GM12878 (cell line): Measurements from ENCODE around the gene PLXND1. TPM values are rescaled to one million over a fixed set of nuclear protein-coding genes. Genes with fewer than 3 reads are reported as not detected.

Source experiments
- ATAC-seq: fragments of 200-7000 bp; cut with Tn5 transposase; 3 replicates; pipeline ENCODE4 v1.9.1; 2020; ENCODE audit warnings: mild to moderate bottlenecking, moderate library complexity
- BruUV-seq: library from RNA; stranded (reverse); fragments of 400-500 nt; replicated peaks from 2 replicates; lab custom pipeline; 2021; lab: Mats Ljungman, UMichigan
- CTCF ChIA-PET: fragments of 300-600 bp; sonication (Branson Sonifier 250); formaldehyde crosslinking; extraction: SDS; loops from one replicate; lab custom pipeline; 2021; ENCODE audit warnings: inconsistent platforms; lab: Yijun Ruan, JAX
- POLR2A ChIA-PET: fragments of 350-600 bp; formaldehyde crosslinking; extraction: SDS; loops from one replicate; lab custom pipeline; 2021; ENCODE audit warnings: inconsistent platforms; lab: Charles Lee
- RAD21 ChIA-PET: fragments of 300-600 bp; sonication (Branson Sonifier 250); formaldehyde crosslinking; loops from one replicate; lab custom pipeline; 2023; ENCODE audit warnings: antibody characterized with exemption; ENCODE audit not compliant: unreplicated experiment; lab: Charles Lee
- SMC1A ChIA-PET: fragments of 300-600 bp; sonication (Branson Sonifier 250); formaldehyde crosslinking; loops from one replicate; lab custom pipeline; 2023; ENCODE audit not compliant: unreplicated experiment, uncharacterized antibody; lab: Charles Lee
- DNase-seq: peaks from one replicate; pipeline ENCODE4 v3.0.0-alpha.2; 2011; ENCODE audit warnings: low read depth, low spot score
- FAIRE-seq: peaks from 3 replicates; lab custom pipeline; 2011; peaks lifted over from hg19 to GRCh38; lab: Jason Lieb, UNC
- H2AFZ ChIP-seq: 2 replicates; pipeline ENCODE4 v1.6.0; 2011; ENCODE audit warnings: low read depth, low read length, control low read depth; ENCODE audit not compliant: control insufficient read depth
- H3K27ac ChIP-seq: 2 replicates; pipeline ENCODE4 v1.5.1; 2011; ENCODE audit warnings: control low read depth; ENCODE audit not compliant: control insufficient read depth, insufficient read depth
- H3K27me3 ChIP-seq, 2 experiments: replicated peaks in 1 of 2; 2 replicates each; pipeline versions ENCODE4 v1.6.0 to v1.6.1; 2011; ENCODE audit warnings: low read length in 1 of 2; ENCODE audit not compliant: control insufficient read depth in 2 of 2, insufficient read depth in 2 of 2
- H3K36me3 ChIP-seq, 2 experiments: 2 replicates each; pipeline ENCODE4 v1.5.1; 2011; ENCODE audit warnings: low read length in 1 of 2; ENCODE audit not compliant: control insufficient read depth in 2 of 2, insufficient read depth in 2 of 2
- H3K4me1 ChIP-seq: 2 replicates; pipeline ENCODE4 v1.6.1; 2011; ENCODE audit warnings: mild to moderate bottlenecking, low read length, moderate library complexity, mixed read lengths; ENCODE audit not compliant: control insufficient read depth, insufficient read depth
- H3K4me2 ChIP-seq: 2 replicates; pipeline ENCODE4 v1.6.0; 2011; ENCODE audit warnings: control low read depth; ENCODE audit not compliant: control insufficient read depth, insufficient read depth
- H3K4me3 ChIP-seq: fragments of 200-600 bp; sonication (generic); 2 replicates; pipeline ENCODE4 v1.5.1; 2016
- H3K79me2 ChIP-seq: 2 replicates; pipeline ENCODE4 v1.6.0; 2011; ENCODE audit warnings: low read length; ENCODE audit not compliant: control insufficient read depth, insufficient read depth
- H3K9ac ChIP-seq: 2 replicates; pipeline ENCODE4 v1.8.0; 2011; ENCODE audit warnings: low read length, control low read depth, mixed read lengths; ENCODE audit not compliant: control insufficient read depth, insufficient read depth
- H3K9me3 ChIP-seq: replicated peaks from 3 replicates; pipeline ENCODE4 v1.5.1; 2011; ENCODE audit warnings: mild to moderate bottlenecking, low read length; ENCODE audit not compliant: control insufficient read depth, insufficient read depth
- H4K20me1 ChIP-seq: 2 replicates; pipeline ENCODE4 v1.6.0; 2011; ENCODE audit not compliant: control insufficient read depth, insufficient read depth
- BMI1 ChIP-seq: fragments of 450-650 bp; IDR thresholded peaks from 2 replicates; pipeline ENCODE4 v1.6.1; 2016; ENCODE audit warnings: mild to moderate bottlenecking, moderate library complexity, borderline replicate concordance
- EP300 ChIP-seq, 2 experiments: fragments of 150-350 bp in 1 of 2; IDR thresholded peaks; 2 replicates each; pipeline ENCODE4 v1.6.1; 2011 to 2012; ENCODE audit warnings: low read depth in 2 of 2, low read length in 2 of 2, borderline replicate concordance in 1 of 2, improper control_type of control experiment in 1 of 2, inconsistent platforms in 1 of 2; ENCODE audit not compliant: control insufficient read depth in 1 of 2
- GATAD2B ChIP-seq: fragments of 450-650 bp; conservative IDR thresholded peaks from 2 replicates; pipeline ENCODE4 v1.6.1; 2017; ENCODE audit warnings: low read depth, mild to moderate bottlenecking, moderate library complexity
- MLLT1 ChIP-seq: fragments of 450-650 bp; IDR thresholded peaks from 2 replicates; pipeline ENCODE4 v1.6.1; 2016; ENCODE audit warnings: mild to moderate bottlenecking
- NFIC ChIP-seq: IDR thresholded peaks from 2 replicates; pipeline ENCODE4 v1.6.1; 2012; ENCODE audit warnings: low read depth, mild to moderate bottlenecking, inconsistent platforms, low read length, moderate library complexity
- NR2F1 ChIP-seq: fragments of 450-650 bp; conservative IDR thresholded peaks from 2 replicates; pipeline ENCODE4 v1.6.1; 2017; ENCODE audit warnings: mild to moderate bottlenecking
- PBX3 ChIP-seq: IDR thresholded peaks from 2 replicates; pipeline ENCODE4 v1.6.1; 2011; ENCODE audit warnings: mild to moderate bottlenecking, low read depth, low read length, moderate library complexity; ENCODE audit not compliant: insufficient replicate concordance
- RAD51 ChIP-seq: fragments of 450-650 bp; IDR thresholded peaks from 2 replicates; pipeline ENCODE4 v1.6.1; 2016; ENCODE audit warnings: moderate library complexity, mild to moderate bottlenecking, inconsistent platforms
- SREBF1 ChIP-seq: IDR thresholded peaks from 2 replicates; pipeline ENCODE4 v1.6.1; 2012; ENCODE audit warnings: mild to moderate bottlenecking, low read length
- STAT1 ChIP-seq: fragments of 450-650 bp; conservative IDR thresholded peaks from 2 replicates; pipeline ENCODE4 v1.6.1; 2014; ENCODE audit warnings: antibody characterized with exemption, mild to moderate bottlenecking
- TCF3 ChIP-seq: IDR thresholded peaks from 2 replicates; pipeline ENCODE4 v1.6.1; 2012; ENCODE audit warnings: low read depth, mild to moderate bottlenecking, low read length, borderline replicate concordance; ENCODE audit not compliant: insufficient read depth
- WRNIP1 ChIP-seq: IDR thresholded peaks from 2 replicates; pipeline ENCODE4 v1.6.1; 2011; ENCODE audit warnings: low read depth, low read length, improper control_type of control experiment, borderline replicate concordance
- ZNF622 ChIP-seq: fragments of 450-650 bp; IDR thresholded peaks from 2 replicates; pipeline ENCODE4 v1.6.1; 2017; ENCODE audit warnings: mild to moderate bottlenecking, inconsistent platforms
- WGBS: methylation state at CpG from one replicate; pipeline ENCODE4 v1.1.6; 2016; ENCODE audit warnings: low lambda C conversion rate; ENCODE audit not compliant: insufficient replicate concordance, insufficient coverage; ENCODE audit errors: missing lambda C conversion rate; 5-methylcytosine and 5-hydroxymethylcytosine counted together
- in situ Hi-C: fragments of 300-500 bp; cut with MboI; formaldehyde crosslinking; loops from 9 replicates; pipeline ENCODE4 v1.14.3; 2018; ENCODE audit warnings: mixed read lengths
- intact Hi-C: fragments of 100-400 bp; cut with micrococcal nuclease; formaldehyde crosslinking; loops from one replicate; pipeline ENCODE4 v1.14.2; 2022; ENCODE audit not compliant: unreplicated experiment
- polyA plus RNA-seq, 11 experiments: library from polyadenylated mRNA; depleted of rRNA in 4 of 11; unstranded in 6 of 11; stranded (reverse) in 5 of 11; fragments of >200 nt; fragmentation: Nextera tagmentation in 4 of 11; fragmentation: Illumina TruSeq in 1 of 11; extraction: Ambion mirVana in 4 of 11; extraction: Trizol in 1 of 11; gene quantifications; 1 replicate in 1 of 11; 2 replicates in 10 of 11; pipeline versions ENCODE4 v1.2.1 to v1.2.3, GENCODE V29; 2011 to 2016; ENCODE audit warnings: inconsistent platforms in 2 of 11, missing spikeins in 2 of 11, low read depth in 1 of 11
- total RNA-seq, 4 experiments: library from RNA; depleted of rRNA in 3 of 4; stranded (reverse); fragments of >200 nt in 3 of 4; fragmentation: Illumina TruSeq in 1 of 4; extraction: Trizol in 1 of 4; gene quantifications; 2 replicates each; pipeline versions ENCODE4 v1.2.1 to v1.2.3, GENCODE V29; 2013 to 2021
- TF ChIP-seq, protein P1 (sequence below): fragments of 450-650 bp; IDR thresholded peaks from 2 replicates; pipeline ENCODE4 v1.6.1; 2017; ENCODE audit warnings: low read depth, mild to moderate bottlenecking, moderate library complexity
- TF ChIP-seq, protein P2 (sequence below): fragments of 450-650 bp; IDR thresholded peaks from 2 replicates; pipeline ENCODE4 v1.6.1; 2017; ENCODE audit warnings: borderline replicate concordance

PLXND1 gene
- total and polyA plus RNA-seq, 10 of the 15 experiments (the other 5 are each of a cell fraction or from before 2014, with no cell fraction given), result 0.01 to 2.3 (median 0.72) TPM; not detected in 7

DNA sequence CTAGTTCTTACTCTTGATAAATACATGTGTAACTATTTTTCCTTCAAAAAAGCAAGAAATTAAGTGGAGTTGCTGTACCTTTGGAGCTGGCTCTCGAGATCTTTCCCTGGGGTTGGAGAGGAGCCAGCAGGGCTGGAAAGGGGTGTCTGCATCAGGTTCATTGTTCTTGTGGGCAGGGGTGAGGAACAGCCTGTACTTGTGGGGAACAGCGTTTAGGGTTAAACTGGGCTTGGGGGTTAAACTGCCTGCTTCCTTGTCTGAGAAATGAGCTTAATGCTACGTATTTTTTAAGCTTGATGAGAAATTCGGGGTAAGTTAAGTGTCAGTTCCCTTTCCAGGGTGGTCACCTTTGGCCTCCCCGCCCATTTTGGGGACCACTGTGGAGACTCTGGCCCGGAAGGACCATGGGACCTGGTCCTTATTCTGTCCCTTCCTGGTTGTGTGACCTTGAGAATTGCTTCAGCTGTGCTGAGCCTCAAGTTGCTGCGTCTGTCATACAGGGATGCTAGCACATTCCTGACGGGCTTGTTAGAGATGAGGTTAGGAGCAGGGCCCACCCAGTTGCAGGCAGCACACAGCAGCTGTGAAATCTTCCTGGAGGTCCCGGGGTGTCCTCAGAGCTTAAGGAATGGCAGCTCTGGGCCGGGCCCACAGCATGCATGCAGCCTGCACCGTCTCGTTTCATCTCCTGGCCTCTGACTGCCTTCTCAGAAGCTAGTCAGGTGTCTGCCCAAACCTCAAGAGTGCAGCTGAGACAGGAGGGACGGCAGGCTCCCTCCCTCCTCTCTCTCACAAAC is 51.9 kb downstream of the PLXND1 start:
- WGBS, result 18% methylated on average over 13 of the region's 13 CpGs
- no peak overlapping the region for H3K4me3 ChIP-seq
- H3K27ac ChIP-seq, result no peak overlapping the region
- ATAC-seq (no peak), FAIRE-seq (no peak), DNase-seq (no peak)
- peak overlapping the region; percentile 12; the same call in 1 of the 2 replicates for H2AFZ ChIP-seq
- no peak overlapping the region for H3K4me2 ChIP-seq
- CTCF ChIA-PET, result interaction anchor here (0.7 to 3.9 kb wide), 2 partner anchors 64 to 166 kb away, joined by 3 to 15 read pairs; no protein-coding TSS in a partner anchor
- TF ChIP-seq SREBF1 (no peak), STAT1 (no peak), GATAD2B (no peak), EP300 (IDR thresholded peaks at IDR 0.05; ENCODE audit: borderline replicate concordance in 1 of 2, control insufficient read depth in 1 of 2, low read depth in 2 of 2, low read length in 2 of 2) (no peak), NFIC (no peak), MLLT1 (no peak), WRNIP1 (no peak), TCF3 (no peak), ZNF622 (no peak), NR2F1 (no peak), BMI1 (no peak), PBX3 (no peak), RAD51 (no peak)
- TF ChIP-seq, protein P1, sequence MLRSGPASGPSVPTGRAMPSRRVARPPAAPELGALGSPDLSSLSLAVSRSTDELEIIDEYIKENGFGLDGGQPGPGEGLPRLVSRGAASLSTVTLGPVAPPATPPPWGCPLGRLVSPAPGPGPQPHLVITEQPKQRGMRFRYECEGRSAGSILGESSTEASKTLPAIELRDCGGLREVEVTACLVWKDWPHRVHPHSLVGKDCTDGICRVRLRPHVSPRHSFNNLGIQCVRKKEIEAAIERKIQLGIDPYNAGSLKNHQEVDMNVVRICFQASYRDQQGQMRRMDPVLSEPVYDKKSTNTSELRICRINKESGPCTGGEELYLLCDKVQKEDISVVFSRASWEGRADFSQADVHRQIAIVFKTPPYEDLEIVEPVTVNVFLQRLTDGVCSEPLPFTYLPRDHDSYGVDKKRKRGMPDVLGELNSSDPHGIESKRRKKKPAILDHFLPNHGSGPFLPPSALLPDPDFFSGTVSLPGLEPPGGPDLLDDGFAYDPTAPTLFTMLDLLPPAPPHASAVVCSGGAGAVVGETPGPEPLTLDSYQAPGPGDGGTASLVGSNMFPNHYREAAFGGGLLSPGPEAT, result no peak
- TF ChIP-seq, protein P2, sequence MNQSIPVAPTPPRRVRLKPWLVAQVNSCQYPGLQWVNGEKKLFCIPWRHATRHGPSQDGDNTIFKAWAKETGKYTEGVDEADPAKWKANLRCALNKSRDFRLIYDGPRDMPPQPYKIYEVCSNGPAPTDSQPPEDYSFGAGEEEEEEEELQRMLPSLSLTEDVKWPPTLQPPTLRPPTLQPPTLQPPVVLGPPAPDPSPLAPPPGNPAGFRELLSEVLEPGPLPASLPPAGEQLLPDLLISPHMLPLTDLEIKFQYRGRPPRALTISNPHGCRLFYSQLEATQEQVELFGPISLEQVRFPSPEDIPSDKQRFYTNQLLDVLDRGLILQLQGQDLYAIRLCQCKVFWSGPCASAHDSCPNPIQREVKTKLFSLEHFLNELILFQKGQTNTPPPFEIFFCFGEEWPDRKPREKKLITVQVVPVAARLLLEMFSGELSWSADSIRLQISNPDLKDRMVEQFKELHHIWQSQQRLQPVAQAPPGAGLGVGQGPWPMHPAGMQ, result no peak
- no peak overlapping the region for H3K9ac ChIP-seq
- intact Hi-C loops (no loop called here), in situ Hi-C loops (no loop called here)
- RAD21 ChIA-PET, result interaction anchor here (2.1 kb wide), 1 partner anchor 61 kb away, joined by 6 read pairs; no protein-coding TSS in a partner anchor
- no TSS peak for BruUV-seq
- POLR2A ChIA-PET, result interaction anchor here (0.6 to 0.8 kb wide), 2 partner anchors 29 to 330 kb away, joined by 3 read pairs; no protein-coding TSS in a partner anchor
- no peaks in the 10 kb centered on the region for H3K4me1 ChIP-seq
- H3K79me2 ChIP-seq, result no peaks in the 10 kb centered on the region
- SMC1A ChIA-PET, result interaction anchor here (0.9 to 1.5 kb wide), 3 partner anchors 9 to 64 kb away, joined by 3 to 4 read pairs (median 4); no protein-coding TSS in a partner anchor
- H3K36me3 ChIP-seq, result no peaks in the 10 kb centered on the region
- H3K27me3 ChIP-seq, result peaks cover 2 to 7% of the 10 kb centered on the region in 2 experiments; a peak in 3 of 4 replicates
- no peaks in the 10 kb centered on the region for H4K20me1 ChIP-seq
- no peaks in the 10 kb centered on the region for H3K9me3 ChIP-seq
